Activated CD4-positive, alpha-beta T cell treated with anti-CD3 and anti-CD28 coated beads, Interleukin-2, Interleukin-6, amounts not matched to agents 100 ng/mL and 50 ng/mL, durations not matched to agents 16 hours and 8 hours (primary cell): ENCODE results near the gene GUCY1A1.

ENCODE experiments used
- DNase-seq: peaks from one replicate; pipeline ENCODE4 v3.0.0-alpha.2; 2020

The GUCY1A1 gene

GRCh38 chr4:155659176-155659575 lies 7.5 kb upstream of the GUCY1A1 start:
- no peak for DNase-seq

- no peak for DNase-seq
These were observed 6.2 kb upstream of the GUCY1A1 start for GRCh38 chr4:155660436-155660835.

- DNase-seq, result no peak
These were observed 1.6 kb upstream of the GUCY1A1 start for GRCh38 chr4:155665054-155665453.

- peak; percentile 16 for DNase-seq
These were observed 547 bp downstream of the GUCY1A1 start for GRCh38 chr4:155667222-155667567.

- peak; percentile 3 for DNase-seq
These were observed 1.2 kb downstream of the GUCY1A1 start for GRCh38 chr4:155667568-155668511.

- no peak for DNase-seq
These were observed 2.1 kb downstream of the GUCY1A1 start for GRCh38 chr4:155668707-155669220.

- no peak for DNase-seq
These were observed 5.7 kb downstream of the GUCY1A1 start for GRCh38 chr4:155672342-155672741.

GRCh38 chr4:155673453-155673979 lies 6.9 kb downstream of the GUCY1A1 start:
- no peak for DNase-seq

- DNase-seq, result no peak
These were observed 8.0 kb downstream of the GUCY1A1 start for GRCh38 chr4:155674669-155675071.

- no peak for DNase-seq
These were observed 9.2 kb downstream of the GUCY1A1 start for GRCh38 chr4:155675709-155676429.

GRCh38 chr4:155676430-155676825 lies 9.8 kb downstream of the GUCY1A1 start:
- DNase-seq, result no peak

- no peak for DNase-seq
These were observed 11.4 kb downstream of the GUCY1A1 start for GRCh38 chr4:155678011-155678410.

- no peak for DNase-seq
These were observed 12.7 kb downstream of the GUCY1A1 start for GRCh38 chr4:155679343-155679742.

GRCh38 chr4:155681886-155682285 lies 15.2 kb downstream of the GUCY1A1 start:
- no peak for DNase-seq

- DNase-seq, result no peak
These were observed 17.8 kb downstream of the GUCY1A1 start for GRCh38 chr4:155684423-155684822.

- DNase-seq, result no peak
These were observed 18.4 kb downstream of the GUCY1A1 start for GRCh38 chr4:155684892-155685541.

- no peak for DNase-seq
These were observed 20.8 kb downstream of the GUCY1A1 start for GRCh38 chr4:155687380-155687982.

GRCh38 chr4:155688211-155688610 lies 21.6 kb downstream of the GUCY1A1 start:
- no peak for DNase-seq

- DNase-seq, result no peak
These were observed 22.2 kb downstream of the GUCY1A1 start for GRCh38 chr4:155688860-155689259.

GRCh38 chr4:155690044-155690837 lies 23.6 kb downstream of the GUCY1A1 start:
- DNase-seq, result no peak

GRCh38 chr4:155692361-155692760 lies 25.7 kb downstream of the GUCY1A1 start:
- no peak for DNase-seq
